PC-3 (cell line): ENCODE data around the gene HMSD.

Experiments used
- EZH2 ChIP-seq: fragments of 300-600 bp; sonication (generic); IDR thresholded peaks from one replicate; pipeline ENCODE4 v1.6.1; 2017; ENCODE audit warnings: antibody characterized with exemption, mild to moderate bottlenecking, low read length; ENCODE audit not compliant: unreplicated experiment
- EZH2phosphoT487 ChIP-seq: fragments of 300-600 bp; sonication (generic); IDR thresholded peaks from 2 replicates; pipeline ENCODE4 v1.6.1; 2018; ENCODE audit warnings: mild to moderate bottlenecking, antibody characterized with exemption, low read length, borderline replicate concordance

- TF ChIP-seq EZH2 (no peak), EZH2phosphoT487 (no peak)
Measured at GRCh38 chr18:63970809-63971205, 21.7 kb downstream of the HMSD start.
